GM19099 (cell line): ENCODE measurements around the gene MS4A1.

Source experiments
- POLR2A ChIP-seq: IDR thresholded peaks from 3 replicates; pipeline ENCODE4 v1.6.1; 2011; ENCODE audit warnings: low read depth; ENCODE audit not compliant: insufficient read length; ENCODE audit errors: extremely low read depth

Gene MS4A1

GRCh38 chr11:60492488-60493009 lies 36.9 kb downstream of the MS4A1 start, which contains the start of gene MS4A12:
MS4A12 (plus strand) TSS chr11:60492778; CDS start chr11:60497319, 4,541 bp downstream.
- no peak for TF ChIP-seq POLR2A

DNA sequence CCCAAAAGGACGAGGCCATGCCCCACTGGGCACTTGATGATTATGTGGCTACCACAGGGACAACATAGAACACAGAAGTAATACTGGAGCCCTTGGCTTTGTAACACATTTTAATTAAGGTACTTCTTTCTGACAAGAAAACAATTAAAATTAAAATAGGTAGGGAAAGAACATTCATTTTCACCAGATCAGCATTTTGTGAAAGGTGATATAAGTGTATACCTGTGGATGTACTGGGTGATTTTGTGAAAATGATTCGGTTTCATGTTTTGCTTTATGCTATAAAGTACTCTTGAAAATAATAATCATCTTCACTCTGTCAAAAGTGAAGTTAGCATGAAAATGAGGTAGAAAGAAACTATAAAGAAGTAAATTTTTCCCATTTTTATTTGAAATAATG lies 37.8 kb downstream of the MS4A1 start:
- TF ChIP-seq POLR2A = no peak

DNA sequence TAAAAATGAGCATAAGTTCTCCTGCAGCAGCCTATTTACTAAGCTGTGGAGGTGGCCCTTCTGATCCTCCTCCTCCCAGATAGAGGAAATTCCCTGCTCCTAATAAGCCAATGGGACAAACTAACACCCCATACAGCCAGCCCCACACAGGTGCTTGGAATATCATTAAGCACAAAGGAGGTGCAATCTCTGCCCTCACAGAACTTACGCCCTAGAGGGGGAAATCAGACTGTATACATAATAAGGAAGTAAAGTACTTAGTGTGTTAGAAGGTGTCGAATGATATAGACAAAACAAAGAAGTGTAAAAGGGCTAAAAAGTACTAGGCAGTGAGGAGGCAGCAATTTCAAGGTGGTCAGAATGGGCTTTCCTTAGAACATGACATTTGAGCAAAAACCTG lies 42.8 kb downstream of the MS4A1 start:
- TF ChIP-seq POLR2A = no peak

DNA sequence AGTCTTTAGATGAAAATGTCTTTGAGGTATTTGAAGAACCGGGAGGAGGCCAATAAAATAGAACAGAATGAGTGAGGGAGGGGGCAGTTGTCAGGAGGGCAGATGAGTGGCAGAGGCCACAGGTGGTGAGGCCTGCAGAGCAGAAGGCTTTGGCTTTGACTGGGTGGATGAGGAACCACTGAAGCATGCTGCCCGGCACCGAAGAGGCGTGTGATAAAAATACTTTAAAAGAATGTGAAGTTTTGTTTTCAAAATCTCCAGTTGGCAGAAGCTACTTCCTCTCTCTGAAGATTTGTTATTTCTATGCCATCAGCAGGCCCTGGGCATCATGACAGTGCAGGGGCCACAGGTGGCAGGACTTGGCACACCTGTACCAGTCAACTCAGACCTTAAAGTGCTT lies 43.2 kb downstream of the MS4A1 start:
- no peak for TF ChIP-seq POLR2A

DNA sequence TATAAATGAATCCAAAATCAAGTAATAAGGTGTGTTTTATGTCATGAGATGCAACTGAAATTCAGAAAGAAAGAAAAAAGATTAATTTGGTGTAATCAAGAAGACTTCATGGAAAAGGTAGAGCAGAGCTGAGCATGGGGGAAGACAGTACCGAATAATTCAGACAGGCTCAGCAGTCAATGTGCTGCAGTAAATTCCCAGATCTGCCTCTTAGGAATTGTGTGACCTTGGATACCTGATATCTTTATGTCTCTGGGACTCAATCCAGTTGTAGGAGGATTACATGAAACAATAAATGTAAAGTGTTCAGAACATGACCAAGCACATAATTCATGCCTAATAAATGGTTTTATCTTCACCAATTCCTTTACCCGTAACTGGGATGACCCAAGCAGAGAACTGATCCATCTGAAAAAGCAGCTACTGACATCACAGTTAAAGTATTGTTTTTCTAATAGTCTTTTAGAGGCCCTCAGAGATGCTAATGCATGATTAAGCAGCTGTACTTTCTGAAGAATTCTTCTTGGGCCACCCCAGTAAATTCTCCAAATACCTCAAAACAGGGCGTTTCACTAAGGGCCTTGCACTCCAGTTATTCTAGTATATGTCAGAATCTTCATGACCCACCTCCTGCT lies 44.7 kb downstream of the MS4A1 start:
- TF ChIP-seq POLR2A = no peak

DNA sequence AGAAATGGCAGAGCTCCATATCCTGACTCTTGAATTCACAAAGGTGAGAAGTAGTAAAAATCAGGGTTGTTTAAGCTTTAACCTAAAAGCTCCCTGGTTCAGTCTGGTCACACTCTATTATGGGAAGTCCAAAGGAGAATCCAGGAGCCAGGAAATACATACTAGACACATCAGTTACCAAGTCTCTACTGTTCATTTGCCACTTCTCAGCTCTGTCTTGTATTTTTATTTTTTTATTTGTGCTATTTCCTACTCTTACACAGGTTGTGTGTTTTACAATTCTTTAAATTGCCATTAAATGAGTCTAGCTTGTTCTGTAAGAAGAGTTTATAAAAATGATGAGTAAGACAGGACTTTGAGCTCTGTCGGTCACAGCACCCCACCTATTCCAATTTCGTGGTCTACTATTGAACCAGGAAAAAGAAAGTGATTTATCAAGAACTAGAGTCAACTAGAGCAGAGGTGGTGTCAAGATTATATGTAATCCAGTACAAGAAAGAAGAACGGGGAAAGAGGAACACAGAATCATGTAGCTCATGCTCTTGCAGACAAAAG lies 46.7 kb downstream of the MS4A1 start:
- TF ChIP-seq POLR2A = no peak

DNA sequence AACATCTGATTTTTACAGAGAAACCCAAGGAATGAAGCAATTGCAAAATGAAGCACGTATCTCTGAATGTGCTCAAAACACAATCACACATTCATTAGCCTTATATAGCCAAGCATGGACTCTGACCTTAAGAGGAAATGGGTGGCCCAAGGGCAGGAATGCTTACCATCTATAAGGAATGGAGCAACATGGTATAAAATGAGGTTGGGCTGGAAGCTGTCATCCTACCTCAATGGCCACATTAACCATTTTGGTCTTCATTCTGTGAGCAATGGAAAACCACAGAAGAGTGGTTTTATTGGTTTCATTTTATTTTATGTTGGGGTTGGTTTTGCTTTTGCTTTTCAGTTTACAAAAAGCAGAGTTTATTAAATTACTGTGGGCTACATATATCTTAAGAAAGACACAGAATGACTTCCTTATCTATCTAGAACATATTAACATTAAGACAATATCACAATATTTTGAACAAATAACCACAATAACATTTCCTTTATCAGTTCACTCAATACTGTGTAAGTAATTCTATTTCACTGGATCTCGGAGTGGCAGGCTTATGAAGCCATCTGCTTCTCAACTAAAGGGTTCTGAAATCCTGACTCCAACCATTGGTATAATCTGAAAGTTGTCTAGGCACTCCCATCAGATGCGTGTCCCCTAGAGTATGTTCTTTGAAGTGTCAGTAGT lies 48.7 kb downstream of the MS4A1 start:
- TF ChIP-seq POLR2A = no peak

DNA sequence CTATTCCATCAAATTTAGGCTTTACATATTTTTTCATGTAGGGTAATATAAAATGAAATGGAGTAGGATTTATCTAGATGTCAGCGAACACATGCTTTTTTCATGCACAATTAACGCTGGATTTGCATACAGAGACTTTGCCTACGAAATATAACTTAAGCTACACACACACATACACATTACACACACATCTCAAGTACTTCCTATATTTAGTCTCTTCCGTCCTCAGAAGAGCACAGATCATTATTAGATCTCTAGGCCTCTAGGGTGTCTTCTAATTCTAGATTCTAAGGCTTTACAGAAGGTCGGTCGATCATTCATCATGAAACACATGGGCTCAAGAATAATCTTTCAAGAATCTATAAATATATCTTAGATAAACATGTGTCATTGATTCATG lies 55.7 kb downstream of the MS4A1 start:
- TF ChIP-seq POLR2A = no peak

DNA sequence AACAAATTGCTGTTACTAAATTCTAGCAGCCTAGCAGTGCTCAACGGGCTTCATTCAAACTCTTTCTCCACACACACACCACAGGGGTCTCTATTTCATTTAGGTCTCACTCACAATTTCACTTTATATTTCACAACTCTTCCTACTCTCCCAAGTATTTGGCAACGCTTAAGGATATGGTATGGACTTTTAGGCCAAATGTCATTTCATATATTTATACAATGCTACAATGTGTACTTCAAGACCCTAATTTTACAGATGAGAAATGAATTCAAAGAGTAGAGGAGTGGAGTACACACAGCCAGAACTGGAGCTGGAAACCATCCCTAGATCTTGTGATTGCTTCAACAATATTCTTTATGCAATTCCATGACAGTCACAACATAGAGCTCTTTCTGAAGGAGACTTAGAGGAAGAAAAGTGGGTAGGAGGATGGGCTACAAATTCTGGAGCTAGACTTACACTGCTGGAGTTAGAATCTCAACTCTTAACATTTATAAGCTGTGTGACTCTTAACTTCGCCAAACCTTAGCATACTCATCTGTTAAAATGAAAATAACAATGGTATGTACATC lies 57.1 kb downstream of the MS4A1 start:
- TF ChIP-seq POLR2A = no peak

GRCh38 chr11:60513496-60514460 lies 58.1 kb downstream of the MS4A1 start:
- no peak for TF ChIP-seq POLR2A

- TF ChIP-seq POLR2A = no peak
These were observed 59.7 kb downstream of the MS4A1 start, which contains the start of gene MS4A13 for GRCh38 chr11:60515144-60515855. MS4A13 (plus strand) TSS chr11:60515392; CDS start chr11:60518084, 2,692 bp downstream.
